ENCODE measurements around the gene USP10.

The USP10 gene

DNA sequence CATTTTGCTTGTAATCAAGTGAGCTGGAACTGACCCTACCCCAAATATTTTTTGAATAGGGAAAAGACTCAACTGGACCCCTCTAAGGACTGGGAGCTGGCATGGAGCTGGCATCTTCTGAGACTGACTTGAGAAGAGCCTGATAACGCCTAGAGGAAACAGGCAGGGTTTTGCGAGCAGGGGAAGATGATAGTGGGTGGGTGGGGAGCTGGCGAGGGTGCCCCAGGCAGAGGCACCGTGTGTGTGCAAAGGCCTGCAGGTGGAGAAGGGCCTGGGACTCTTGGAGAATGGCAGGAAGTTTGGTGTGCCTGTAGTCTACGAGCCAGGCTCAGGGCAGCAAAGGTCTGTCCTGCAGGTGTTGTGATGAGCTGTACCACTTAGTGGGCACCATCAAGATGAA is 124.1 kb downstream of the USP10 start:
- DNase-seq (ENCODE audit: low read depth) = no peak

DNA sequence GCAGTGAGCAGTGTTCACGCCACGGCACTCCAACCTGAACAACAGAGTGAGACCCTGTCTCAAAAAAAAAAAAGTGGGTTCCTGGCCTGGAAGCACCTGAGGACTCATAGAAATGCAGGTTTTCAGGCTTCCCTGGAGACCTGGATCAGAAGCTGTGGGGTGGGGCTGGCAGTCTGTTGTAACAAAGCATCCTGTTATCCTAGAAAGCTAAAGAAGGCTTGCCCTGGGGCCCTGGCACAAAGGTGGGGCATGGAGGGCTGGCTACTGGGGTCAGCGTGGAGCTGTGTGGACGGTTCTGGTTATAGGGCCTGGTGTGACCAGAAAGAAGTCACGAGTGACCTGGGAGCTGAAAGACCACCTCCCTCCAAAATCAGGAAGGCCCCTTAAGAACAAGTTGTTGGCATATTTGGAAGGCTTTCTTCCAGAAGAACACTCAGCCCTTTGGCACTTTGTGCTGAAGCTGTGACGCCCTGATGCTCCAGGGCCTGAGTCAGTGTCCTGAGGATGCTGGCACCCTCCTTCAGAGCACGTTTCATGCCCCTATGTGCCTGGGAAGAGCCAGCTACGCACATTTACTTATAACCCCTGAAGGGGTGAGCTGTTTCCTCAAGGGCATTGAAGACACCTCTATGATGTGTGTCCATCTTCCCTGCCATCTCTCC is 126.2 kb downstream of the USP10 start:
- DNase-seq (ENCODE audit: low read depth) = no peak

GRCh38 chr16:84826558-84826941 is 126.8 kb downstream of the USP10 start:
- DNase-seq (ENCODE audit: low read depth) = no peak

DNA sequence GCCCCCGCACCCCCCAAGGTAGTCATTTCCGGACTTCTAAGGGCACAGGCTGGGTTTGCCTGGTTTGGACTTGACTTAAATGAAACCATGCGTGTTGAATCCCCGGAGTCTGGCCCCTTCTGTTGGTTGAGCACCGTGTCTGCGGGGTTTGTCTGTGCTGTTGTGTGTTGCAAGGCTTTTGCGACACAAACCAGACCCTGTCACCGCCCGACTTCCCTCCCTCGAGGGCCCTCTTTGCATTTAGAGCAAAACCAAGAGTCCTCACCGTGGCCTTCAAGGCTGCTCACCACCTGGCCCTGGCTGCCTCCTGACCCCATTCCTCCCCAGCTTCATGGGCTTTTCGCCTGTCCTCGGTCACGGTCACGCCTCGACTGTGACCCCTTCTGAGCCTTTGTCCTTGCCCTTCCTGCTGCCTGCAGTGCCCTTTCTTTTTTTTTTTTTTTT is 127.4 kb downstream of the USP10 start:
- no peak for DNase-seq (ENCODE audit: low read depth)

DNA sequence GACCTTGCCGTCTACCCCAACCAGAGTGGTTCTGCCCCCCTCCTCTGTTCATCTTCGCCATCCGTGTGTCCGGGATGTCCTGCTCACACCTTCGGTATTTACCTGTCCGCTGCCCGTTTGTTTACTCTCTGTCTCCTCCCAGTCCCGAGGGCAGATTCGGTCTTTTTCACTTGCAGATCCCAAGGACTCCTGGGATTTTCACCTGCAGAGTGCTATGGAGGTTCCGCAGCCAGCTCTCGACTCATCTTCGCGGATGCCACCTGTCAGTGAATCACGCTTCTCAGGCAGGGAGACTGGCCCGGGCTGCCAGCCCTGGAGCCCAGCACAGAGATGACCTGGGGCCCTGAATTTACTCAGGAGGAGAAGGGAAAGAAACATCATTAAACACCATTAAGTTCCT is 128.1 kb downstream of the USP10 start:
- DNase-seq (ENCODE audit: low read depth) = no peak

GRCh38 chr16:84828322-84828721 is 128.5 kb downstream of the USP10 start:
- no peak for DNase-seq (ENCODE audit: low read depth)
